Spleen (tissue), 7 donors: ENCODE results near the gene MBOAT2.

Experiments
- CTCF ChIP-seq, 11 experiments: fragments of 200-600 bp in 7 of 11; fragments of 450-650 bp in 4 of 11; sonication (generic) in 4 of 11; IDR thresholded peaks in 8 of 11; conservative IDR thresholded peaks in 3 of 11; 1 replicate in 7 of 11; 2 replicates in 4 of 11; pipeline versions ENCODE4 v1.4.0 to v1.8.0; 2016 to 2021; ENCODE audit warnings: antibody characterized with exemption in 11 of 11, inconsistent platforms in 4 of 11, mild to moderate bottlenecking in 1 of 11
- POLR2AphosphoS5 ChIP-seq, 3 donors: sonication (generic); formaldehyde crosslinking; IDR thresholded peaks; one replicate each; pipeline ENCODE4 v1.5.1; 2017; ENCODE audit warnings: antibody characterized with exemption in 3 of 3
- donor health status: DM: no; HTN: no; CAD: no; lungs with moderate emphysema.
- donor health status: DM: no; HTN: no; CAD: no.
- donor health status: DM: no; HTN: no; CAD: no.

GRCh38 chr2:8839189-8839965 lies 164.1 kb downstream of the MBOAT2 start:
- TF ChIP-seq POLR2AphosphoS5 (IDR thresholded peaks at IDR 0.05) (no peak), CTCF (IDR thresholded peaks at IDR 0.05 in 8 of 11, conservative IDR thresholded peaks at IDR 0.05 in 3 of 11) (no peak)
